ENCODE measurements around the gene ATP7A. TPM values are rescaled to one million over a fixed set of nuclear protein-coding genes. Genes with fewer than 3 reads are reported as not detected.
"Not testable (repeated sequence)": the region's sequence is repeated elsewhere in the genome, so short reads cannot be mapped to it uniquely, and the experiment has no call there.

Gene ATP7A
- polyA plus RNA-seq, 1 donor = 7.3 TPM

DNA sequence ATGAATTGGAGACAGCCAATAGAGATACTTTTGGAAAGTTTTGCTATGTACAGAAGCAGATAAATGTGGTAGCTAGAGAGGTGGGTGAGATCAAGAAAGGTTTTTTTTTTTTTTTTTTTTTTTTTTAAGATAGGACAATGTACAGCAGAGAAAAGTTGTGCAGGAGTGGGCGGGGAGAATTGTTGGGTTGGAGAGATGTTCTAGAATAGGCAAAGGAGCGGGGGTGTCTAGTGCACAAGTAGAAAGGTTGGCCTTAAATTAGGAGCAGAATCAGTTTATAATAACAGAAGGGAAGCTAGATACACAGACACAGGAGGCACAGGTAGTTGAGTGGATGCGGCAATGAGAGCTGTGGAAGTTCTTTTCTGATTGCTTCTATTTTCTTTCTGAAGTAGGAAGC lies 127.4 kb downstream of the ATP7A start:
- no peak for DNase-seq

DNA sequence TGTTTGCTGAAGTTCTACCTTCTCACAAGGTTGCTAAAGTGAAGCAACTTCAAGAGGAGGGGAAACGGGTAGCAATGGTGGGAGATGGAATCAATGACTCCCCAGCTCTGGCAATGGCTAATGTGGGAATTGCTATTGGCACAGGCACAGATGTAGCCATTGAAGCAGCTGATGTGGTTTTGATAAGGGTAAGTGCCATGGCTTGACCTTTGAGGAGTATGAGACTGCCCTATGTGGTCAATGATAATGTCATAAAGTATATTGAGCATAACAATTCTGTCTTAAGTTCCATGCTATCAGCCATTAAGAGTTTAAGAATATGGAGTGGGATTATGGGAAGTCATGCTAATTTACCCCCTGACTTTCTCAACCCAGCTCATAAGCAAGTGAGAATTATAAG lies 132.1 kb downstream of the ATP7A start:
- DNase-seq = no peak

DNA sequence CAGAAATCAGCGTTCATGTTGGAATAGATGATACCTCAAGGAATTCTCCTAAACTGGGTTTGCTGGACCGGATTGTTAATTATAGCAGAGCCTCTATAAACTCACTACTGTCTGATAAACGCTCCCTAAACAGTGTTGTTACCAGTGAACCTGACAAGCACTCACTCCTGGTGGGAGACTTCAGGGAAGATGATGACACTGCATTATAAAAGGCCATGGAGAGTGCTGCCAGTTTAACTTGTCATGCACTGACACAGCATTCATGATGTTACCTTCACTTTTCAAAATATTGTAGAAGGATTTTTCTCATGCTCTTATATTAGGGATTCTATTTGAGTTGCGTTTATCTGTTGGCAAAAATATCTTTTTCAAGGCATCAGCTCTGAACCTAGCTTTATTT lies 135.9 kb downstream of the ATP7A start:
- no peak for DNase-seq

- DNase-seq = no peak
Observed at GRCh38 chrX:78048052-78048451, 137.6 kb downstream of the ATP7A start.

GRCh38 chrX:78063687-78064086 lies 153.2 kb downstream of the ATP7A start:
- DNase-seq = no peak

DNA sequence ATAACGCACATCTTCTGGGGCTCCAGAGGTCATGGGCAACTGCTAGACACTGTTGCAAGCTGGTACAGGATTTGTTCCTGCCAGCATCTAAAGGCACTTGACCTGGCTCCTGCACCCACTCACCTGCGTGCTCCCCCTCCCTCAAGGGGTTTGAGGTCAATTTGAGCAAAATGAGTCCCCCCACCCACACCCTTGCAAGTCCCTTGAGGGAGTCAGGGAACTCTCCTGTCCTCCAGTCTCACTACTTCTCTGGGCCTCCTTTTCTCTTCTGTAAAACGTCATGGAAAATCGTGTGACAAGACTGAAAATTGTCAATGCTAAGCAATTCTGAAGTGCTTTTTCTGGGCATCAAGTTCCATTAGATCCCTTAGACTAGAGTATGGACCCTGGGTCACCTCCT lies 153.7 kb downstream of the ATP7A start:
- no peak for DNase-seq

- DNase-seq = not testable (repeated sequence)
Observed at GRCh38 chrX:78064698-78065601, 154.5 kb downstream of the ATP7A start.

DNA sequence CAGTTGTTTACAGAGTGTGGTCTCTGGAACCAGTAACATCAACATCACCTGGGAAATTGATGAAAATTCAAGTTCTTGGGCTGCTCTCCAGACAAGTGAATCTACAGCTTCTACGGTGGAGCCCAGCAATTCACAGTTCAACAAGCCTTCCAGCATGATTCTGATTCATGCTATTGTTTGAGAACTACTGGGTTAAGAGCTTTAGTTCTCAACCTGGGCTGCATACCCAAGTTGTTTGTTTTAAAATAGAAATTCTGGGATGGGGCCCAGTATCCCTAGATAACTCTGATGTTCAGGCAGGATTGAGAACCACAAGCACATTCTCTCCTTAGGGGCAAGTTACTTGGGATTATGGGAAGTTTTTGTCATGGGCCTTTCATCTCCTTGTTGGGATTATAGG lies 155.6 kb downstream of the ATP7A start:
- no peak for DNase-seq

GRCh38 chrX:78071331-78071730 lies 160.8 kb downstream of the ATP7A start:
- no peak for DNase-seq

DNA sequence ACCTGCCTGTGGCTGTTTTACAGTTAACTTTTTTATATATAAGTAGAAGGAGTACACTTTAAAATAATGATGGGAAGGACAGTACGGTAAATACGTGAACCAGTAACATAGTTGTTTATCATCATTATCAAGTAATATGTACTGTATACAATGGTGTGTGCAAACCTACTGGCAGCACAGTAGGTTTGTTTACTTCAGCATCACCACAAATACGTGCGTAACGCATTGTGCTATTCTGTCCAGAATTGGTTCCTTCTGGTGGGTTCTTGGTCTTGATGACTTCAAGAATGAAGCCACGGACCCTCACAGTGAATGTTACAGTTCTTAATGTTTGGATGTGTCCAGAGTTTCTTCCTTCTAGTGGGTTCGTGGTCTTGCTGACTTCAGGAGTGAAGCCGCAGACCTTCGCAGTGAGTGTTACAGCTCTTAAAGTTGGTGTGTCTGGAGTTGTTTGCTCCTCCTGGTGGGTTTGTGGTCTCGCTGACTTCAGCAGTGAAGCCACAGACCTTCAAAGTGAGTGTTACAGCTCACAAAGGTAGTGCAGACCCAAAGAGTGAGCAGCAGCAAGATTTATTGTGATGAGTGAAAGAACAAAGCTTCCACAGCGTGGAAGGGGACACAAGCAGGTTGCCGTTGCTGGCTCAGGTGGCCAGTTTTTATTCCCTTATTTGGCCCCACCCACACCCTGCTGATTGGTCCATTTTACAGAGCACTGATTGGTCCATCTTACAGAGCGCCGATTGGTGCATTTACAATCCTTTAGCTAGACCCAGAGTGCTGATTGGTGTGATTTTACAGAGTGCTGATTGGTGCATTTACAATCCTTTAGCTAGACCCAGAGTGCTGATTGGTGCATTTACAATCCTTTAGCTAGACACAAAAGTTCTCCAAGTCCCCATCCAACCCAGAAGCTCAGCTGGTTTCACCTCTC lies 162.9 kb downstream of the ATP7A start:
- not testable (repeated sequence) for DNase-seq

- DNase-seq = no peak
Observed at GRCh38 chrX:78074088-78074487, 163.6 kb downstream of the ATP7A start.

DNA sequence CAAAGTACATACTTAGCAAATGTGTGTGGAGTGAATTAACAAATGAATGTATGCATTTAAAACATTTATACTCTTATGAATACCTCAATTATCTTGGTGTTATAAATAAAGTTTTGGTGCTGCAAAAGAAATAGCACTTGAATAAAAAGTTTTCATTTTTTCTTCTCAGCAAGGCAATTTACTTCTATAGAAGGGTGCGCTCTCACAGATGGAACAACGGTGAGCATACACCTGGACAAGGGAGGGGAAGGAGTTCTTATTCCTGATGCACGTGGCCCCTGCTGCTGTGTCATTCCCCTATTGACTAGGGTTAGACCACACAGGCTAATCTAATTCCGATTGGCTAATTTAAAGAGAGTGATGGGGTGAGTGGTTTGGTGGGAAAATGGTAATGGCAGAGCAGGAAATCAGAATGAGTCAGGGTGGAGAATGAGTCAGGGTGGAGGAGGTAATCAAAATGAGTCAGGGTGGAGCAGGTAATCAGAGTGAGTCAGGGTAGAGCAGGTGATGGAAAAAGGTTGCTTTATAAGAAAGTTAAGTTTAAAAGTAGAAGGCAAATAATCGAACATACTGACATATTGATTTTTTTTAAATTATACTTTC lies 165.4 kb downstream of the ATP7A start:
- no peak for DNase-seq

GRCh38 chrX:78081413-78081812 lies 170.9 kb downstream of the ATP7A start:
- not testable (repeated sequence) for DNase-seq

GRCh38 chrX:78092296-78092695 lies 181.8 kb downstream of the ATP7A start:
- DNase-seq = no peak

- DNase-seq = no peak
Observed at GRCh38 chrX:78098108-78098507, 187.6 kb downstream of the ATP7A start.

Other genes starting within 250 kb of the ATP7A start
- gene ATRX, start 124.5 kb upstream of the ATP7A start, polyA plus RNA-seq (ENCODE audit: insufficient read length) = 44.7 TPM
- gene MAGT1, start 15.3 kb upstream of the ATP7A start, polyA plus RNA-seq (ENCODE audit: insufficient read length) = 34.8 TPM
- gene COX7B, start 11.2 kb upstream of the ATP7A start, polyA plus RNA-seq (ENCODE audit: insufficient read length) = 201 TPM
- gene PGAM4, start 58.9 kb downstream of the ATP7A start, polyA plus RNA-seq (ENCODE audit: insufficient read length) = not detected
- 225 TPM for gene PGK1, start 193.6 kb downstream of the ATP7A start, polyA plus RNA-seq (ENCODE audit: insufficient read length)
- 26.3 TPM for gene TAF9B, start 229.0 kb downstream of the ATP7A start, polyA plus RNA-seq (ENCODE audit: insufficient read length)

All from hindlimb muscle (tissue), 1 donor.